Cardiac muscle cell (in vitro differentiated cells and primary cell): Measurements from ENCODE around the gene PSMD1. TPM values are rescaled to one million over a fixed set of nuclear protein-coding genes. Genes with fewer than 3 reads are reported as not detected.

Experiments used
- DNase-seq, 2 donors: peaks; one replicate each; pipeline versions ENCODE4 v3.0.0 to v3.0.0-alpha.2; 2010 to 2017; ENCODE audit warnings: low read depth in 1 of 2, low spot score in 1 of 2
- H3K27ac ChIP-seq: fragments of 200-600 bp; sonication (generic); 2 replicates; pipeline ENCODE4 v1.5.1; 2016
- H3K27me3 ChIP-seq: fragments of 200-600 bp; sonication (generic); 2 replicates; pipeline ENCODE4 v1.6.0; 2016; ENCODE audit warnings: control low read depth
- H3K36me3 ChIP-seq: fragments of 200-600 bp; sonication (generic); 2 replicates; pipeline ENCODE4 v1.5.1; 2016; ENCODE audit warnings: control low read depth
- H3K4me1 ChIP-seq: fragments of 200-600 bp; sonication (generic); 2 replicates; pipeline ENCODE4 v1.8.1; 2017; ENCODE audit warnings: low read depth, mild to moderate bottlenecking, mixed run types
- H3K4me3 ChIP-seq: fragments of 200-600 bp; sonication (generic); 2 replicates; pipeline ENCODE4 v1.5.1; 2016; ENCODE audit warnings: mild to moderate bottlenecking
- H3K9me3 ChIP-seq: fragments of 200-600 bp; sonication (generic); 2 replicates; pipeline ENCODE4 v1.5.1; 2017; ENCODE audit warnings: low read depth, mild to moderate bottlenecking, control low read depth
- polyA plus RNA-seq: library from polyadenylated mRNA; unstranded; fragments of >200 nt; fragmentation: Nextera tagmentation; extraction: Ambion mirVana; gene quantifications from 2 replicates; pipeline ENCODE4 v1.2.1, GENCODE V29; 2016
- total RNA-seq: library from RNA; depleted of rRNA; stranded (reverse); fragments of >200 nt; gene quantifications from 2 replicates; pipeline ENCODE4 v1.2.3, GENCODE V29; 2016
- TF ChIP-seq, protein P1 (sequence below): IDR thresholded peaks from 2 replicates; pipeline ENCODE4 v1.5.1; 2012; ENCODE audit warnings: low read depth, mild to moderate bottlenecking, low read length

PSMD1 gene
- total and polyA plus RNA-seq, 2 experiments from 2014 or later: 122 to 133 TPM

DNA sequence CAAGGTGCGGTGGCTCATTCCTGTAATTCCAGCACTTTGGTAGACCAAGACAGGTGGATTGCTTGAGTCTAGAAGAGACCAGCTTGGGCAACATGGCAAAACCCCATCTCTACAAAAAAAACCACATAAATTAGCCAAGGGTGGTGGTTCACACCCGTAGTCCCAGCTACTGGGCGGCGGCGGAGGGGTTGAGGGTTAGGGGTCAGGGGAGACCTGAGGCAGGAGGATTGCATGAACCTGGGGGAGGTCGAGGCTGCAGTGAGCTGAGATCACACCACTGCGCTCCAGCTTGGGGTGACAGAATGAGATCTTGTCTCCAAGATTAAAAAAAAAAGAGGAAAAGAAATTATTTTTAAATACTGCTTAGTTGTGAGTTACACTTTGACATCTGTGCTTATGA is 69.5 kb downstream of the PSMD1 start:
- Histone ChIP-seq H3K27ac (no peak overlapping the region), H3K9me3 (no peaks in the 10 kb centered on the region), H3K4me1 (peaks cover 23% of the 10 kb centered on the region), H3K36me3 (no peaks in the 10 kb centered on the region), H3K4me3 (no peak overlapping the region), H3K27me3 (no peaks in the 10 kb centered on the region)
- TF ChIP-seq, protein P1, sequence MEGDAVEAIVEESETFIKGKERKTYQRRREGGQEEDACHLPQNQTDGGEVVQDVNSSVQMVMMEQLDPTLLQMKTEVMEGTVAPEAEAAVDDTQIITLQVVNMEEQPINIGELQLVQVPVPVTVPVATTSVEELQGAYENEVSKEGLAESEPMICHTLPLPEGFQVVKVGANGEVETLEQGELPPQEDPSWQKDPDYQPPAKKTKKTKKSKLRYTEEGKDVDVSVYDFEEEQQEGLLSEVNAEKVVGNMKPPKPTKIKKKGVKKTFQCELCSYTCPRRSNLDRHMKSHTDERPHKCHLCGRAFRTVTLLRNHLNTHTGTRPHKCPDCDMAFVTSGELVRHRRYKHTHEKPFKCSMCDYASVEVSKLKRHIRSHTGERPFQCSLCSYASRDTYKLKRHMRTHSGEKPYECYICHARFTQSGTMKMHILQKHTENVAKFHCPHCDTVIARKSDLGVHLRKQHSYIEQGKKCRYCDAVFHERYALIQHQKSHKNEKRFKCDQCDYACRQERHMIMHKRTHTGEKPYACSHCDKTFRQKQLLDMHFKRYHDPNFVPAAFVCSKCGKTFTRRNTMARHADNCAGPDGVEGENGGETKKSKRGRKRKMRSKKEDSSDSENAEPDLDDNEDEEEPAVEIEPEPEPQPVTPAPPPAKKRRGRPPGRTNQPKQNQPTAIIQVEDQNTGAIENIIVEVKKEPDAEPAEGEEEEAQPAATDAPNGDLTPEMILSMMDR: no peak
- DNase-seq: no peak

DNA sequence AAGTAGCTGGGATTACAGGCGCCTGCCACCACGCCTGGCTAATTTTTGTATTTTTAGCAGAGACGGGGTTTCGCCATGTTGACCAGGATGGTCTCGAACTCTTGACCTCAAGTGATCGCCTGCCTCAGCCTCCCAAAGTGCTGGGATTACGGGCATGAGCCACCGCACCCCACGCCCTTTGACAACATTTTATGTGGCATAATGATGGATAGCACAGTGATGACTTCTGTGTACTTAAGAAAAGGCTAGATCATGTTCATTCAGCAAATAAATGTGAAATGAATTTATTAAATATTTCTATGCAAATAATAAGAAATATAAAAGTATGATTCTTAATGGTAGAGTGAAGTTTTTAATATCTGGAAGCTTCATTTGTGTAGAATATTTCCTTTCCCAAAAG is 70.8 kb downstream of the PSMD1 start:
- H3K4me3 ChIP-seq: no peak overlapping the region
- DNase-seq: no peak
- TF ChIP-seq, protein P1: no peak

DNA sequence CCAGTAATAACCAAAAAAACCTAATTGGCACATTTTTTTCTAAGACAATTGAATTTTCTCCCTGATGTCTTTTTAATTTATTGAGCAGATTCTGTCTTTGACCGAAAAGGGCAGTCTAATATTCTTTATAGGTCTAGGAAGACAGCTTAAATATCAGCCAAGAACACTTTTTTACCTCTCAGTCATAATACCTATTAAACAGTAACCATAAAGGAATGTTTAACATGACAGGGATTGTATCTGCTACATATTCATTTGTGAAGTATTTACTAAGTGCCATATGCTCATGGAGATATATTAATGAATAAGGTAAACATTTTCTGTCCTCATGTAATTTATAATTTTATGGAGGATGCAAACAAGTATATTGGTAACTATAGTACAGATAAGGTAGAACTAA is 71.3 kb downstream of the PSMD1 start:
- Histone ChIP-seq H3K27me3 (no peaks in the 10 kb centered on the region), H3K27ac (no peak overlapping the region), H3K4me3 (no peak overlapping the region), H3K36me3 (no peaks in the 10 kb centered on the region), H3K4me1 (peaks cover 27% of the 10 kb centered on the region), H3K9me3 (no peaks in the 10 kb centered on the region)
- no peak for DNase-seq
- TF ChIP-seq, protein P1: no peak

More for the DNA sequence above, 70.8 kb downstream of the PSMD1 start:
- peaks cover 27% of the 10 kb centered on the region for H3K4me1 ChIP-seq
- no peaks in the 10 kb centered on the region for H3K36me3 ChIP-seq
- no peaks in the 10 kb centered on the region for H3K9me3 ChIP-seq
- no peaks in the 10 kb centered on the region for H3K27me3 ChIP-seq
- no peak overlapping the region for H3K27ac ChIP-seq

DNA sequence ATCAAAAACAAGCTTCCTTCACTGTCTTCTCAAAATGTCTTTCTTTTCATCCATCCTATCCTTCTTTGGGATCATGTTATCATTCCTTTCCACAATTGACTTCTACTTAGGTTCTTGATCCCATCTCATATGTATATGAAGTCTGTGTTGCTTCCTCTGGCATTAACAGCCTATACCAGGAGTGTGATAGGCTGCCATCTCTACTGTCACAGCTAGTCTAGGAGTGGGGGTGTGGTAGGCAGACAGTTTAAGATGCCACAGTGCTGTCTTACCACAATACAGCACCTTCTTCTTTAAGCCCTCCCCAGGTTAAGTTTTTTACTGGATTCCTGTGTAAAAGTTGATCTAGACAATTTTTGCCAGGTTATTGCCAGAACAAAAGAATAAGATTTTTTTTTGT is 71.9 kb downstream of the PSMD1 start:
- Histone ChIP-seq H3K4me1 (peaks cover 22% of the 10 kb centered on the region), H3K4me3 (no peak overlapping the region), H3K27me3 (no peaks in the 10 kb centered on the region), H3K9me3 (no peaks in the 10 kb centered on the region), H3K36me3 (no peaks in the 10 kb centered on the region), H3K27ac (no peak overlapping the region)
- DNase-seq: no peak
- TF ChIP-seq, protein P1: no peak

DNA sequence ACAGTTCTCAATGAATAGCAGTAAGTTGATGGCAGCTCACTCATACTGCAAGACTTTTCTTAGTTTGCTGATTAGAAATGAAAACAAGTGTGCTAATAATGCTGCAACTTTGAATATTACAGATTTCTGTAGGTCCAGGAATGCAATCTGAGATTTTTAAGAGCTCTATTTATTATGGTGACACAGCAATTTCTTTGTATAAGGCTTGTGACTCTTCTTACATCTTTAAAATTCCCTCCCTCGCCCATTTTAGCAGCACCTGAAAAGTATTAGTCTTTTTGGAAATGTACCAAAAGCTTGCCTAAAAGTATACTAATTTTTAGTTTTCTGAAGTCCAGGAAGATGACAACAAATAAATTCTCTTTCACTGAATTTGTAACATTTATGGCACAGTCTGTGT is 72.5 kb downstream of the PSMD1 start:
- Histone ChIP-seq H3K27ac (no peak overlapping the region), H3K36me3 (no peaks in the 10 kb centered on the region), H3K4me1 (peaks cover 16% of the 10 kb centered on the region), H3K4me3 (no peak overlapping the region), H3K9me3 (no peaks in the 10 kb centered on the region), H3K27me3 (no peaks in the 10 kb centered on the region)
- TF ChIP-seq, protein P1: no peak
- no peak for DNase-seq
